ENCODE results near the gene CDH23. TPM values are rescaled to one million over a fixed set of nuclear protein-coding genes. Genes with fewer than 3 reads are reported as not detected.

The CDH23 gene
- total RNA-seq, 2 donors from 2014 or later, result 4.7 to 8.0 TPM

GRCh38 chr10:71816936-71817618, 420.4 kb downstream of the CDH23 start:
- ATAC-seq (no peak), DNase-seq (no peak)
- intact Hi-C loops (cut with DNase I), result loop anchor here (10.0 kb wide), 1 partner anchor 422 kb away; the partner anchor contains the start of gene CDH23 (in 2 of the 2)

- DNase-seq (peak; percentile 61), ATAC-seq (peak; percentile 45 to 60)
- intact Hi-C loops (cut with DNase I), result loop anchor here (10.0 kb wide), 1 partner anchor 423 kb away; the partner anchor contains the start of gene CDH23 (in 2 of the 2)
Observed at GRCh38 chr10:71817831-71818655, 421.3 kb downstream of the CDH23 start.

DNA sequence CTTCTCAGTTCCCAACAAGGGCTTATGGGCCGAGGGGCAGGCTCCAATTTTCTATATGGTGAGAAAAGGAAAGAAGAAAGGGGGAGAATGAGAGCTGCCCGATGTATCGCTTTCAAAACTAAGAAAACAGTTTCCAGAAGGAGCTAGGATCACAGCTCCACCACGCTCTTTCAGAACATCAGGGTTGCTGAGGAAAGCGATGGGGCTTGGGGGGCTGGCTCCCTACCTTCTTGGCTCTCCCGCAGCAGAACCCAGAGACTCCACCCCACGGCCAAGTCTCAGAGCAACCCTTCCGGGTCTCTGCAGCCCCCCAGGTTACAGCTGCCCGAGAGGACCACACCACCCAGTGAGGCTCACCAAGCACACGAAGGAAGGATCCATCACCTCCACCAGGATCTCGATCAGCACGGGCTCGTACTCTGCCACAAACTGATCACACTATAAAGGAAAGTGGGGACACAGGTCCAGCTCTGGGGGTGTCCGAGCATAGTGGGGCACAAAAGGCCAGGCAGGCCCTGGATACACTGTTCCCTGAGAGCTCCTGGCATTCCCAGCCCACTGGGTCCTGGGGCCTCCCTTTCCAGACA, 422.0 kb downstream of the CDH23 start:
- ATAC-seq (no peak), DNase-seq (no peak)
- intact Hi-C loops (cut with DNase I), result loop anchor here (10.0 kb wide), 1 partner anchor 424 kb away; the partner anchor contains the start of gene CDH23 (in 2 of the 2)

DNA sequence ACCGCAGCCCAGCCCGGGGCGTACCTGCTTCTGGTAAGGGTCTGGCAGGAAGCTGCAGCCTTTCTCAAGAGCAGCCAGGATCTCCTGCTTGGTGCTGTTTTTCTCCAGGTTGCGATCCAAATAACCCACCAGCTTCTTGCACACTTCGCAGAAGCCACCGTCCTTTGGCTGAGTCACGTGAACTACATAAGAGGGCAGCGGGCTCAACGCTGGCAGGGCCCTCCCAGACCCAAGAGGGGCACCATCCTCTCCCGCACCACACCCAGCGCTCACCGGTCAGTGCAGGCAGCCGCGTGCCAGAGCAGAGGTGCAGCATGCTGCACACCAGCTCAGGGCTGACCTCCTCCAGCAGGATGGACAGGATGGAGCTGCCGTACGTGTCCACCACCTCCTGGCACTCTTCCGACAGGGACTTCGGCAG, 422.7 kb downstream of the CDH23 start:
- intact Hi-C loops (cut with DNase I), result loop anchor here (10.0 kb wide), 1 partner anchor 425 kb away; the partner anchor contains the start of gene CDH23 (in 2 of the 2)
- ATAC-seq, result no peak
- no peak for DNase-seq

GRCh38 chr10:71819985-71820384, 423.3 kb downstream of the CDH23 start:
- intact Hi-C loops (cut with DNase I), result loop anchor here (10.0 kb wide), 2 partner anchors 425 to 505 kb away; partner anchors contain the start of genes CDH23 (in 2 of the 2) and SLC29A3 (in 1 of the 2)
- DNase-seq (no peak), ATAC-seq (no peak)

DNA sequence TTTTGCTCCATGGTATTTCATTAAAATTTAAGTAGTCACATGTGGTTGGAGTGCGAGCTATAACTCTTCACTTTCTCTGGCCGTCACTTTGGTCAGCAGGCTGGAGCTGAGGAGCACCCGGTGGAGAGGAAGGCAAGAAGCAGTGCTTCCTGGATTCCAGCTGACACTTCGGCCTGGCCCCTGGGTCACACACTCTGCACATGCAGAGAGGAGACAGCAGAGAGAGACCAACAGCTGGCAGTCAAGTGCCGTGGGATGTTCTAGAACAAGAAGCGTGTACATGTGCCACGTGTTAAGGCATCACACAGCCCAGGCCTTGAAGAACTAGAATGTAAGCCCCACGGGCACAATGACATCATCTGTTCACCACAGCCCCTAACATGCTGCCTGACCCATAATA, 424.2 kb downstream of the CDH23 start:
- ATAC-seq (no peak), DNase-seq (no peak)
- intact Hi-C loops (cut with DNase I), result loop anchor here in 1 of 2 donors (10.0 kb wide), 1 partner anchor 506 kb away; the partner anchor contains the start of gene SLC29A3

- no peak for DNase-seq
- intact Hi-C loops (cut with DNase I), result loop anchor here in 1 of 2 donors (10.0 kb wide), 1 partner anchor 507 kb away; the partner anchor contains the start of gene SLC29A3
- no peak for ATAC-seq
Observed at GRCh38 chr10:71821909-71822763, 425.4 kb downstream of the CDH23 start.

DNA sequence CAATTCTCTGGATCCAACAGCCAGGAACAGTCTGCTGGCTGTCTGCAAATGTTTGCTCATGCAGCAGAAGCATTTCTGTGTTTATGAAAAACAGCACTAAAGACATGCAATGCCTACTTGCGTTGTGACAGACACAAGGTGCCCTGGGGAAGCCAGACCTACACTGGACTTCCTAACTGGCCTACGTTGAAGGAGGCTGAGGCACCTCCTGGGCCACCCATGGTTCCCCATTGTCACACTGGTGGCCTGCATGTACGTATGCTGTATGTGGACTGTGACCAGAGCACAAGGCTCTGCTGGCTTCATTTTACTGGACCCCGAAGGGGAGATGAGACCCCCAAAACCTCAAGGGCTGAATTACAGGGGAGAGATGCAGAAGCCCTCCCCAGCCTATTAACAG, 426.6 kb downstream of the CDH23 start:
- DNase-seq (no peak), ATAC-seq (no peak)
- intact Hi-C loops (cut with DNase I), result loop anchor here in 1 of 2 donors (10.0 kb wide), 1 partner anchor 509 kb away; the partner anchor contains the start of gene SLC29A3

DNA sequence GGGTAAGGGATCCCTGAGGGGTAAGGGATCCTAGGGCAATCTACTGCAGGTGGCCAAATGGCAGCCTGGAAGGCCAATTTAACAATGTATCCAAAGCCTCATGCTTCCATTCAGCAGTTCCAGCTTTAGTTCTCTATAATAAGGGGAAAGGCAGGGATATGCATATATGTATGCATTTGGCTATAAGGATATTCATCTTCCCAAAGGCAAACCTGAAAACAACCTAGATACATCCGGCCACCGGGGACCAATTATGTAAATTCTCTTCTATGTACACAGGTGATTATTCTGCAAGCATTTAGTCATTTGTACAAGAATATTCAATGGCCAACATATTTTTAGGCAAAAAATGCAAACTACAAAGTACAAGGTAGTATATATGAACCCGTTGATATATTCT, 427.6 kb downstream of the CDH23 start:
- DNase-seq, result no peak
- no peak for ATAC-seq
- intact Hi-C loops (cut with DNase I), result loop anchor here in 1 of 2 donors (10.0 kb wide), 1 partner anchor 510 kb away; the partner anchor contains the start of gene SLC29A3

DNA sequence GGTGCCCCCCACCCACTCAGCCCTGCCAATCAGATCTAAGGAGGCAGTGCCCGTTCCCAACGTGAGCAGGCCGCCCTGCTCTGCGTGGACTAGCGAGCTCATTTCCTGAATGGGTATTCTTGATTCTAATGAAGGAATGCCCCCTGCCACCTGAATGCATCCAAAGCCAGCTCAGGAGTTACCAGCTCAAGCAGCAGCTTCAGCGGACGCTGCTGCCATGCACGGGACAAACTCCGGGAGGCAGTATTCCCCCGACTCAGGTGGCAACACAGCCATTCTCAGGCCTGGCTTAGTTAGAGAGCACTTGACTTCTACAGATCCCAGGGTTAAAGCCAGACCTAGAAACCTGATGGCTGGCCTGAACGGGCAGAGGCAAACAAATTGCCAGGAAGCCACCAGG, 428.5 kb downstream of the CDH23 start:
- no peak for DNase-seq
- ATAC-seq, result no peak
- intact Hi-C loops (cut with DNase I), result loop anchor here in 1 of 2 donors (10.0 kb wide), 1 partner anchor 510 kb away; the partner anchor contains the start of gene SLC29A3

- intact Hi-C loops (cut with DNase I), result loop anchor here in 1 of 2 donors (10.0 kb wide), 1 partner anchor 513 kb away; the partner anchor contains the start of gene SLC29A3
Observed at GRCh38 chr10:71827852-71828251, 431.1 kb downstream of the CDH23 start.

DNA sequence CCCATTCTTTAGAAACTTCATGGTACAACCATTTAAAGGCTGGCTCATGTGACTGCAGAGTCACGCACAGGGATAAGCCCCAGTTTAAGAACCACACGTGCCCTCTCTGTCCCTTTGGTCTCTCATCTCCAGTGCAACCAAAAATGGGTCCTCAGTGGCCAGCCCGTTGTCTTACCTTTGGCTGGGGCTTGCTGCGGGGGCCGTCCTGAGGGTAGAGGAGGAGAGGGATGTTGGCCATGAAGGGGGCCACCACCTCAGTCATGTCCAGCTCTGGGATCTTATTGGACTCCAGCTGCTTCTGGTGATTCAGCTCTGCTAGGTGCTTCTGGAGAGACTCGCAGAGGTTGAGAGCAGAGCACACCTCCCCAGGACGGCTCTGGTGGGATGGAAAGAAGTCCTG, 432.0 kb downstream of the CDH23 start:
- ATAC-seq, result no peak
- DNase-seq, result no peak
- intact Hi-C loops (cut with DNase I), result loop anchor here in 1 of 2 donors (10.0 kb wide), 1 partner anchor 514 kb away; the partner anchor contains the start of gene SLC29A3

More at GRCh38 chr10:71827852-71828251, 431.1 kb downstream of the CDH23 start:
- no peak for DNase-seq
- no peak for ATAC-seq

DNA sequence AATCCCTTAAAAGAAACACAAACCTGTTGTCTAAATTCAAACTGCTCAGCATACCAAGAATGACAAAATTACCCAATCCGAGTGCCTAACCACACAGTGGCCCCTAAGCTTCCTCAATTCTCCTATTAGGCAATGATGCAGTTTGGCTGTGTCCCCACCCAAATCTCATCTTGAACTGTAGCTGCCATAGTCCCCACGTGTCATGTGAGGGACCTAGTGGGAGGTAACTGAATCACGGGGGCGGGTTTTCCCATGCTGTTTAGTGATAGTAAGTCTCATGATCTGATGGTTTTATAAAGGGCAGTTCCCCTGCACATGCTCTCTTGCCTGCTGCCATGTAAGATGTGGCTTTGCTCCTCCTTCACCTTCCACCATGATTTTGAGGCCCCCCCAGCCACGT, 432.5 kb downstream of the CDH23 start:
- DNase-seq (peak; percentile 64), ATAC-seq (peak; percentile 44 to 61)
- intact Hi-C loops (cut with DNase I), result loop anchor here in 1 of 2 donors (10.0 kb wide), 1 partner anchor 514 kb away; the partner anchor contains the start of gene SLC29A3

GRCh38 chr10:71829896-71830295, 433.2 kb downstream of the CDH23 start:
- intact Hi-C loops (cut with DNase I), result loop anchor here (10.0 kb wide), 2 partner anchors 65 to 515 kb away; partner anchors contain the start of gene SLC29A3 (in 1 of the 2)
- DNase-seq, result no peak
- no peak for ATAC-seq

GRCh38 chr10:71830726-71831125, 434.0 kb downstream of the CDH23 start:
- intact Hi-C loops (cut with DNase I), result loop anchor here in 1 of 2 donors (10.0 kb wide), 1 partner anchor 64 kb away; no protein-coding TSS in a partner anchor
- DNase-seq, result no peak
- ATAC-seq, result no peak

DNA sequence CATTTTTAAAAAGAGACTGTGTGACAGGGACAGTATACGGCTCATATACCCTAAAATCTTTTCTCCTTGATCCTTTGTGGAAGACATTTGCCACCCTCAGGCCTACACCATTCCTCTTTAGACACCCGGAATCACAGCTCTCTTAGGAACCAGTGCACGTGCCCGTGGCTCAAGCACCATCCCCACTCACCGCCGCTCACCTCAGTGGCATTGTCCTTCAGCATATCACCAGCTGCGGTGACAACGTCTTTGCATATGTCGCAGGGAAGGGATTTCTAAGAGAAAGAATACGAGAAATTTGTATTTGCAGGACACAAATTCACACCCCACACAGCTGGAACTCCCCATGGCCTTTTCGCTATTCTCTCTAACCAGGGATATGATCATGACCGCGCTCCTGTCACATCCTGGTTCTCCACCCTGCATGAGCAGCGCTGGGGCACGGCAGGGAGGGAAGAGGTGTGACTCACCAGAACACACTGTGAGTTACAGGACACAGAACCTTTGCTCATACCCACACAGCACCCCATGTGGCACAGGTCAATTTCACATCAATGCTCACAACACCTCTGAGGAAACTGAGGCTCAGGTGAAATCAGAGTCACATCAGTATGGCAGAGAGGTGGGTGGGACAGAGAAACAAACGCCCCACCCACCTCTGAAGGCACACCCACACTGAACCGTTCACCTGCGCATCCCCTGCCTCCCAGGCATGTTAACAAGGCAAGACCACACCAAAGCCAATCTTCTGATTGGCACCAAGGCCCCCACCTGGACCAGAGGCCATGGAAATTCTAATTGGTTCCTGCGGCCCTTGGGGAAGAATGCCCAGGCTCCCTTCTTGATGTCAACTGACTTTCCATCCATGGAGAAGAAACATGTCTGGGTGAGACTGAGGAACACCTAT, 435.2 kb downstream of the CDH23 start:
- ATAC-seq (no peak), DNase-seq (no peak)
- intact Hi-C loops (cut with DNase I), result loop anchor here in 1 of 2 donors (10.0 kb wide), 1 partner anchor 63 kb away; no protein-coding TSS in a partner anchor
